GM18498 (cell line): Measurements from ENCODE around the gene COMMD8.
A peak's percentile ranks its signal among the peaks of the same experiment; 100 is the strongest.

ENCODE experiments used
- ATAC-seq: cut with Tn5 transposase; IDR thresholded peaks from one replicate; pipeline ENCODE4 v1.9.1; 2021; ENCODE audit warnings: mild to moderate bottlenecking, moderate library complexity; ENCODE audit not compliant: unreplicated experiment

COMMD8 gene

GRCh38 chr4:47473141-47473750 is 9.7 kb upstream of the COMMD8 start:
- ATAC-seq = no peak

DNA sequence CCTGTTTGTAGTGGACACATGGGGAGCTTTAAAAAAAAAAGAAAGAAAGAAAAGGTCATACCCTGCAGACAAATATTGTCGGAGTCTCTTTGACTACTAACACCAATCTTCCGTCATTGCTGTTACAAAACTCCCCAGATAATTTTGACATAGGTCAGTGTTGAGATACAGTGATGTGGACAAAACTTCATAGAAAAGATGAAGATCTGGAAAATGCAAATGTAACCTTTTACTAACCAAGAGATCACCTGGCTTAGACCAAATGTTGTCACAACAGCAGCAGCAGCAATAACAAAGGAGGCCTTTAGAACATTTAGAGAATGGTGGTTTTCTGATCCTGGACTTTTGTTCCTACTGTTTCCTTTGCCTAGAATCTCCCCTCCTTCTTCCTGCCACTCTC is 8.1 kb upstream of the COMMD8 start:
- ATAC-seq = no peak

DNA sequence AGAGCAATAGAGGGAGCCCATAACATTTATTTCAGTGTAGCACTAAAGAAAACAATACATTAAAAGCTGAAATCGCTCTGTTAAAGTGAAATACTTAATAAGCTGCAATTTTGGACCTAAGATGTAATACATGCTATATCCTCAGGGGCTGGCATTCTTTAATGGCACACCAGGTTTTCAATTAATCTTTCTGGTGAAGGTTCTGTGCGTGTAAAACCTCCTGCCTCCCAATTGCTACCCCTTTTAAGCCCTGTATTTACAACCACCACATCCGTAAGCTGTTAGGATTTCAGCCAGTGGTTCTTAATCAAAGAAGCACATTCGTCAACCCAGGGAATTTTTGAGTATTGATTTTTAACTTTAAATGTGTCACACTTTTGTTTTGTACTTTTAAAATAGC is 7.6 kb upstream of the COMMD8 start:
- no peak for ATAC-seq

- ATAC-seq = no peak
Measured at GRCh38 chr4:47469951-47470350, 6.4 kb upstream of the COMMD8 start.

- ATAC-seq = no peak
Measured at GRCh38 chr4:47468706-47469365, 5.3 kb upstream of the COMMD8 start.

DNA sequence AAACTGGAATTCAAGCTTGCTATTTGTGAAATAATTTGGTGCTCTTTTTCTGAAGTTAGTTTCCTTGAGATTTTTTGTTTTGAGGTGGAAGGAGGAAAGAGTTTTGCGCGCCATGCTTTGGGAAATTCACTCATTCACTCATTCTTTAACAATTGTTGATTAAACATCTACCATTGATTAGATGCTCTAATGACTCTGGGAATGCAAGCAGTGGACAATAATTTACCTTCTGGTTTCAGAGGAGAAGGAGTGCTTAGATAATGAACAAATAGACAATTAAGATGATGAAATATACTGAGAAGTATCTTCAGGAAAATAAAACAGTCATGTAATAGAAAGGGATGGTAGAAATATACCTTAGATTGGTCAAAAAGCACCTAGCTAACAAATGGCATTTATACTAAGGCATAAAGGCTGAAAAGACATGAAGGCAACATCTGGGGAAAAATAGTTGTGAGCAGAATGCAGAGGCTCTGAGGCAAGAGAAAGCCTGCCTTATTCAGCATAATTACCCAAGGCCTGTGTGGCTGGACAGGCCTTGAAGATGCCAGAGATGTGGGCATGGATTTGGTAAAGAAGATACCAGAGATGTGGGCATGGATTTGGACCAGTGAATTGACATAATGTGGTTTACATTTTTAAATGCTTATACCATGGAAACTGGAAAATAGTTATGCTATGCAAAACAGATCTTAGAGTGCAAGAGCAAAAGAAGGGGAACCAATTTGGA is 2.7 kb upstream of the COMMD8 start:
- ATAC-seq = no peak

DNA sequence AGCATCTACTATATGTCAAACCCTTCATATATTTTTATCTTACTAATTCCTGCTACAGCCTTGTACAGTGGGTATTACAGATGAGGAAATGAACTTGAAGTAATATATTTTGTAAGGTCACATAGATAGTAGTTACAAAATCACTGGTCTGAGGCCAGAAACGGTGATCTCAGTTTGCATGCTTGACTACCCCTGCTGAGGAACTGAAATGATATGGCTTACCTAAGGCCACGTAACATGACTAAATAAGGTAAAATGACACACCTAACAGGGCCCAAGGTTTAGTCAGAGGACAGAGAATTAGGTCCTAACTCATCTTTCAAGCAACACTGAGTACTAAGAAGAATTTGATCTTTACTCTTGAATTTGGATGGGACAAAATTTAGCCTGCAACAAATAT is 1.5 kb upstream of the COMMD8 start:
- peak; percentile 19 for ATAC-seq

GRCh38 chr4:47462799-47463234 is 685 bp downstream of the COMMD8 start:
- ATAC-seq = peak; percentile 27

GRCh38 chr4:47451657-47452056 is 11.8 kb downstream of the COMMD8 start:
- no peak for ATAC-seq

DNA sequence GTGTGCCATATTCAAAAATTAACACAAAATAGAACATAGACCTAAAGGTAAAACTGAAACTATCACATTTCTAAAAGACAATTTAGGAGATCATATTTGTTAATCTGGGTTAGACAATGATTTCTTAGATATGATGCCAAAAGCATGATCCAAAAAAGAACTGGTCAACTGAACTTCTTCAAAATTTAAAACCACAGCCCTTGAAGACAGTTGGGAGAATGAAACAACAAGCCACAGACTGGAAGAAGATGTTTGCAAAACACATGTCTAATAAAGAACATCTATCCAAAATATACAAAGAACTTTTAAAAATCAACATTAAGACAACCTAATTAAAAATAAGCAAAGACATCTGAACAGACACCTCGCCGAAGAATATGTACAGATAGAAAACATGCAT is 19.5 kb downstream of the COMMD8 start:
- no peak for ATAC-seq

GRCh38 chr4:47442980-47443379 is 20.5 kb downstream of the COMMD8 start:
- peak; percentile 89 for ATAC-seq

- no peak for ATAC-seq
Measured at GRCh38 chr4:47434931-47435330, 28.6 kb downstream of the COMMD8 start.

DNA sequence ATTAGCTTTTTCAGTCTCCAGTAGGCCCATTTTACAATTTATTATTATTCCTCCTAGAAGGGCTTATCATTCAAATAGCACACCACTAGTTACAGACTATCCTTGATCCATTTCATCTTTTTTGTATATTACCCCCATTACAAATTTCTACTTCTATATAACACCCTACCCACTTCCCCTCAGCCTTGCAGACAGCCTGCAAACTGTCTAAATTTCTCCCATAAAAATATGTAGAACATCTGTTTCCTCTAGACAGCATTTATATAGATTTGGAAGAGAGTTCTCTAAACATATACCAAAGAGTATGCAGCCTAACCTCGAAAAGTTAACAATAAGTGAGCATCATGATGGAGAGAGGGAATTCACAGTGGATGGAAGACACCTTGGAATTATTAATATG is 30.8 kb downstream of the COMMD8 start:
- ATAC-seq = no peak

GRCh38 chr4:47427935-47428334 is 35.6 kb downstream of the COMMD8 start:
- ATAC-seq = no peak

- no peak for ATAC-seq
Measured at GRCh38 chr4:47425628-47426027, 37.9 kb downstream of the COMMD8 start.

- ATAC-seq = no peak
Measured at GRCh38 chr4:47419296-47419695, 44.2 kb downstream of the COMMD8 start.

DNA sequence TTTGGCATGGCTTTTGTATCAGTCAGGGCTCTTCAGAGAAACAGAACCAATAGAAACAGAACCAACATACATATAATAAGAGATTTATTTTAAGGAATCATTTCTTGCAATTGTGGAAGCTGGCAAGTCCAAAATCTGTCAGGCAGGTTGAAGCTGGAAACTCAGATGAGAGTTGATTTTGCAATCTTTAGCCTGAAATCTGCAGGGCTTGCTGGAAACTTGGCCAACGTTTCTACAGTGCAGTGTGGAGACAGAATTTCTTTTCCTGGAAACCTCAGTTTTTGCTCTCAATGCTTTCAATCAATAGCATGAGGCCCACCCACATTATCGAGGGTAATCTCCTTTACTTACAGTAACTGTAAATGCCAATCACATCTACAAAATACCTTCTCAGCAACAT is 45.4 kb downstream of the COMMD8 start:
- ATAC-seq = no peak

GRCh38 chr4:47415719-47416118 is 47.8 kb downstream of the COMMD8 start:
- no peak for ATAC-seq

GRCh38 chr4:47413521-47413920 is 50.0 kb downstream of the COMMD8 start:
- no peak for ATAC-seq

DNA sequence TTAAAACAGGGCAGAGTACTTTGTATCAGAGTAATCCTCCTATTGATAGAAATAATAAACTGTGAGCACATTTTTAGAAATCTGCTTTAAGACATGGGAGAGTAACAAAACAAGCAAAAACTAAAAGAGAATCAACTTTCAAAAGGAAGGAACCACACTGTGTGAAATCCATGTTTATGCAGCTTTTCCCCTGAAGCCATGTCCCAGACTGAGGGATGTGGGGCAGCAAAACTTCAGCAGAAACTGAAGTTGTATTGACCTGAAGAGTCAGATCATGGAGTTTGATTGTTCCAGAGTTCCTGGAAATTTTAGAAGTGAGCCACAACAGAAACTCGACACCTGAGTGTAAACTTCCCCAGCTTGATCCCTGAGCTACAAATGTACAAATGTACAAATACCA is 53.2 kb downstream of the COMMD8 start:
- no peak for ATAC-seq

- ATAC-seq = no peak
Measured at GRCh38 chr4:47406408-47406807, 57.1 kb downstream of the COMMD8 start.
